Epidermal melanocyte (primary cell): ENCODE measurements around the gene CD55.

ENCODE experiments used
- DNase-seq: peaks from one replicate; pipeline ENCODE4 v3.0.0; 2011; ENCODE audit warnings: low spot score; ENCODE audit not compliant: insufficient read length

CD55 gene

DNA sequence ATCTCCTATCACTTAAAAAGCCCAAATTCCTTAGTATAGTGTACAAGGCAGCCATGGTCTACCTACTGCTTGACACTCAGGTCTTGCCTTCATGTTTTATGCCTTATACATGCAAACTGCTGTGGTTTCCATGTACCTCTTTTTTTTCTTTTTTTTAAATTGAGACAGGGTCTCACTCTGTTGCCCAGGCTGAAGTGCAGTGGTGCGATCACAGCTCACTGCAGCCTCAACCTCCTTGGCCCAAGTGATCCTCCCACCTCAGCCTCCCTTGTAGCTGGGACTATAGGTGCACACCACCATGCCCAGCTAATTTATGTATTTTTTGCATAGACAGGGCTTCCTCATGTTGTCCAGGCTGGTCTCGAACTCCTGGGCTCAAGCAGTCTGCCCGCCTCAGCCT is 8.0 kb downstream of the CD55 start:
- no peak for DNase-seq

DNA sequence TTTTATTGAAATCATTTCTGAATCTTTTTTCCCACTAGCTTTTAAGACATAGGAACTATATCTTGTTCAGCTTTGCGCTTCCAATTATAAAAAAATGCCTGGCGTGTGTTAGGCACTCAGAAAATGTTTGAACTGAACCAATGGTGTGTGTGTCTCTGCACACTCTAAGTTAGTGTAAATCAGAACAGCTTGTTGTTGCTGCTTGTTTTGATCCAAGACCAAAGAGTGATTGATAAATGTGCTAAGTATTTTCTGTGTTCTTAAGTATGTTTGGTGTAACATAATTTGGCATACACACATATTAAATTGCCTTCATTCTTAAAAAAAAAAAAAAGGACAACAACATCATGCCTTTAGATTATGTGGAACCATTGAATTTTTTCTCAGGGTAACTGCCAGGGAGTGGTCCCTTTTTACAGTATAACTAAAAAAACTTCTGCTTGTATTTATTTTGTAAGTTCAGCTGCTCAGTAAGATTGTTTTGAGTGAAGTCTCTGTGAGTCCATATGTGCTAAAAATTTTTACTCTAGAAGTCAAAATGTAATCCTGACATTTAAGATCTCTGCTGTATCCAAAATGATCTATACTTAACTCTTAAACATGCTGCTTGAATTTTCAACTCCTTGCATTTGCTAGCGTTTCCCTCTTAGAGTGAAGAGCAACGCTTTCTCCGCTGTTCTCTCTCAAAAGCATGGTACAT is 8.7 kb downstream of the CD55 start:
- no peak for DNase-seq

DNA sequence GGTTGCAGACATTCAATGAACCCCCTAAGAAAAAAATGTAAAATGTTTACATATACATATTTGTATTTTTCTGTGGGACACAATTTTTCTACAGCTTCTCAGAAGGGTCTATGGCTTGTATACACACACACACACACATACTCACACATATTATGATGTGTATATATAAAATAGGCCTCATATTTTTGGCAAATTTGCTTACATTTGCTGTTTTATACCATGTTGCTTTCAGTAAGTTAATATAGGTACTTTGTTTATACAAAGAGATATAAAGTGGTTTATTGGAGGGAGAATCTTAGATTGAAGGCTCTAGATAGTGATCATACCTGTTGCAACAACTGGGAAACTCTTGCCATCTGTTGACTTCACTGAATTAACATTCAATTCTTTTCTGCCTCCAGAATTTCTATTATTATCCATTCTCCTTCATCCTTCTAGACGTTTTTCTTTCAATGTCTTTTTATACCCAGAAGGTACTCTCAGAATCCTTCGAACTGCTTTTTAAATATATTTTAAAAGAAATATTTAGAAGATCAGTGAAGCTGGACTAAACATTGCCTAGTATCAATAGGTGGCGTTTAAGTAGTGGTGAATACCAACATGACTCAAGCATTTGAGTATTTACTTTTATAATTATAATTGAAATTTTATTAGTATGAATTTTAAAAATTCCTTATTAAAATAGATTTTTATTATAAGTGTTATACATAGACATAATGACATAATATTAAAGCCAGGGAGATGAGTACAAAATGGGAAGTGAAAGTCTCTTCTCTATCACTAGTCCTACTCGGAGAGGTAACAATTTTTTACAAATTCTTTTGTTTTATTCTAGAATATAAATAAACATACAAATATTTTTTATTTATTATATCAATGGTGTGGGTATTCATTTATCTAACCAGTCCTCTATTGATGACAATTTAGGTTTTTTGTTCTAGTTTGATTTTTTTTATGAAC is 10.2 kb downstream of the CD55 start:
- DNase-seq, result no peak

DNA sequence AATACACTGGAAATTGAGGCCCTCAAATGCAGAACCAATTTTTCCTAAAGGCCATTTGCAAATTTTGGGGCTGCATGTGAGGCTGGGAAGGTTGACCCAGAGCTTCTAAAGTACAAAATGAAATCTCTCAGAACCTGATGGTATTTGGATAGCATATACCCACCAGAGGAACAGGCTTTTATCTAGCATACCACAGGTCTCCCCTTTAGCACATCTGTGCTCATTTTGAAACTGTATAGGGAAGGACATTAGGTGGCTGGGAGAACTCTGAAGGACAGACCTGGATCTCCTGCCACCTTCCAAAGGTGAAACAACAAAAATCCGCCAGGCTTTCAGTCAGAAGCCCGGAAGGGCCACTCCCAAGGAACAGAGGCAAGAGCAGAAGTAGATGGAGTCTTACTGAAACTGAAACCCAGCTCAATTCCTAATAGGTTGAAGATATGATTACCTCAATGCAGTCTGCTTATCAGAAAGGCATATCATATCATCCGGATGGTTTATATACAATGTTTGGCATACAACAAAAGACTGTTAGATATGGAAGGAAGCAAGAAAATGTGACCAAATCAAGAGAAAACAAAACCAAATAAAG is 11.6 kb downstream of the CD55 start:
- DNase-seq, result no peak

DNA sequence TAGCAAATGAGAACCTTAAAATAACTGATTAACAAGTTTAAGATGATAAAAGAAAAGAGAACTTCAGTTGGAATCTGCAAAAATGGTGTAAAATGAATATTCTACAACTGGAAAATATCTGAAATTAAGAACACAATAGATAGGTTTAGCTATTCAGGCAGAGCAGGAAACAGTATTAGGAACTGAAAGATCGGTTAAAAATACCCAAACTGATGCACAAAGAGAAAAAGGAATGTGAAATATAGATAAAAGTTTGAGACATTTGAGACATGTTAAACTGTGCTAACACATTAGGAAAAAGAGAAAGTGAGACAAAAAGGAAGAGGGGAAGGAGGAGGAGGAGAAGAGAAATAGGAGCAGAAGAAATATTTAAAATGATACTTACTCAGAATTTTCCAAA is 12.1 kb downstream of the CD55 start:
- DNase-seq, result no peak

DNA sequence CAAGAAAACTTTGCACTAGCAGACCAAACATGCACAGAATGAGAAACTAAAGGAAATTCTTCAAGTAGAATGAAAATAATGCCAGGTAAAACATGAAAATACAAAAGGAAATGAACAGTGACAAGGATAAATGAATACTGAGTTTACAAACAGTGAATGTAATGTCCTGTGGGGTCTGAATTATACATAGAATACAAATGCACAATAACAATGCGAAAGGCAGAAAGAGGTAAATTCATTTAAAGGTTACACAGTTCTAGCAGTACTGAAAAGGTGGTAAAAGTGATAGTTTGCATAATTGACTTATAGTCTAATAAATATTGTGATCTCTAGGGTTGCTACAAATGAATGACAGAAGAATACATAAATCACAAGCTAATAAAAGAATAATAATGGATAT is 12.9 kb downstream of the CD55 start:
- DNase-seq, result no peak

DNA sequence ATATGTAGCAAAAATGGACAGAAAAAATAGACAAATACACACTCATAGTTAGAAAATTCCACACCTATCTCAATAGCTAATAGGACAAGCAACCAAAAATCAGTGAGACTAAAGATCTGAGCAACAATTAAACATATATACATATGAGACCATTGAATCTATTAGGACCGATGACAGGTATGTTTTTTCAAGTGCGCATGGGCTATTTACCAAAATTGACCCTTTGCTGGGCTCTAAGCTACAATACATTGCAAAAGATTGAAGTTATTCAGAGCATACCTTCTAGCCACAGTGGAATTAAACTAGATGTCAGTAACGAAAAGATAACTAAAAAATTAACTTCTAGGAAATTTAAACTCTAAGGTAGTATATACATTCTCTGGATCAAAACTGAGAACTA is 13.7 kb downstream of the CD55 start:
- DNase-seq, result no peak

DNA sequence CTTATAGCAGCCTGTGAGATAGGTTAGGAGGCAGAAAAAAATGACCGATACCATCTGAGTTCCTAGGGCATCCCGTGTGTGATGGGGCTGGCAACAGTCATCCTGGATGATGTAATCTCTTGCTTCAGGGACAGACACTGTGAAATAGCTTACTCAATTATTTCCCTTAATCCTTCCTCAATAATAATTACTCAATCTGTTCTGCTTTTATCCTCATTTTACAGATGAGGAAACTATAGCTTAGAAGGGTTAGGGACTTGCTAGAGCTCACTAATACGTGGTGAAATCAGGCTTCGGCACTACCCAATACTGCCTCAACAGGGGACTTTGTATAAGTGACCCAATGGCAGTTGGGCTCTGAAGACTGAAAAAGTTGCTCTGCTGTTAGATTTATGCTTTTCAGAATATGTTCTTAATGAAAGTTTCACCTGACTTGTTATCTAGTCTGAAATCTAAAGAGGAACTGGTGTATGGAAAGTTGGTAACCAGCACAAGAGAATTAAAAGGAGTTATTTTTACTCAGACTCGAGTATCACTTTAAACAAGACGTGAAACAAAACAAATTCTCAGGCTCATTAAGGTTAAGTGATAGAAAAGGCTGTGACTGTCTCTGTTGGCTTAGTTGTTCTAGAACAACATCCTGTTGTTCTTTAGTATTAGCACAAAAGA is 14.4 kb downstream of the CD55 start:
- no peak for DNase-seq

DNA sequence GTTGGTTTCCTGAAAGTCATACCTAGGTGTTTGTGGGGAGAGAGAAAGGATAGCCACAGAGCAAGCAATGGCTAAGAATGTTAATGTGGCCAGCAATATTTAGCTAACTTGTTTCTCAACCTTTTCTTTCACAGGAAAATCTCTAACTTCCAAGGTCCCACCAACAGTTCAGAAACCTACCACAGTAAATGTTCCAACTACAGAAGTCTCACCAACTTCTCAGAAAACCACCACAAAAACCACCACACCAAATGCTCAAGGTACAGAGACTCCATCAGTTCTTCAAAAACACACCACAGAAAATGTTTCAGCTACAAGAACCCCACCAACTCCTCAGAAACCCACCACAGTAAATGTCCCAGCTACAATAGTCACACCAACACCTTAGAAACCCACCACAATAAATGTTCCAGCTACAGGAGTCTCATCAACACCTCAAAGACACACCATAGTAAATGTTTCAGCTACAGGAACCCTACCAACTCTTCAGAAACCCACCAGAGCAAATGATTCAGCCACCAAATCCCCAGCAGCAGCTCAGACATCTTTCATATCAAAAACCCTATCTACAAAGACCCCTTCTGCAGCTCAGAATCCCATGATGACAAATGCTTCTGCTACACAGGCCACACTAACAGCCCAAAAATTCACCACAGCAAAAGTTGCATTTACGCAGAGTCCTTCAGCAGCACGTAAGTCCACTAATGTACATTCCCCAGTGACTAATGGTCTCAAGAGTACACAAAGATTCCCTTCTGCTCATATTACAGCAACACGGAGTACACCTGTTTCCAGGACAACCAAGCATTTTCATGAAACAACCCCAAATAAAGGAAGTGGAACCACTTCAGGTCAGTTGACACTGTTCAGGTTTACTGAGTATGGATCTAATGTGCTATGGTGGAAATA is 15.3 kb downstream of the CD55 start:
- DNase-seq, result no peak

DNA sequence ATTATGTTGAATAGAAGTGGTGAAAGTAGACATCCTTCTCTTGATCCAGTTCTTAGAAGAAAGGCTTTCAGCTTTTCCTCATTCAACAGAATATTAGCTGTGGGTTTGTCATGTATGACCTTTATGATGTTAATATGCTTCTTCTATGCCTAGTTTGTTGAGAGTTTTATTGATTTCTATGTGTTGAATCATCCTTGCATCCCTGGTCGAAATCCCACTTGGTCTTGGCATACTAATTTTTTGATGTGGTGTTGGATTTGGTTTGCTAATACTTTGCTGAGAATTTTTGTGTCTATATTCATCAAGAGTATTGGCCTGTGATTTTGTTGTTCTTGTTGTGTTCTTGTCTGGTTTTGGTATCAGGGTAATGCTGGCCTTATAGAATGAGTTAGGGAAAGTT is 20.9 kb downstream of the CD55 start:
- no peak for DNase-seq

DNA sequence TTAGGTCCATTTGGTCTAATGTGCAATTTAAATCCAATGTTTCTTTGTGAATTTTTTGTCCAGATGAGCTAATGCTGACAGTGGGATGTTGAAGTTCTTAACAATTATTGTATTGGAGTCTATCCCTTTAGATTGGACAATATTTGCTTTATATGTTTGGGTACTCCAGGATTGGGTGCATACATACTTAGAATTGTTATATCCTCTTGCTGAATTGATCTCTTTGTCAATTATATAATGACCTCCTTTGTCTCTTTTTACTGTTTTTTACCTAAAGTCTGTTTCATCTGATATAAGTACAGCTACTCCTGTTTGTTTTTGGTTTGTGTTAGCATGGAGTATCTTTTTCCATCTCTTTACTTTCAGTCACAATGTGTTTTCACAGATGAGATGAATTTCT is 22.2 kb downstream of the CD55 start:
- no peak for DNase-seq

DNA sequence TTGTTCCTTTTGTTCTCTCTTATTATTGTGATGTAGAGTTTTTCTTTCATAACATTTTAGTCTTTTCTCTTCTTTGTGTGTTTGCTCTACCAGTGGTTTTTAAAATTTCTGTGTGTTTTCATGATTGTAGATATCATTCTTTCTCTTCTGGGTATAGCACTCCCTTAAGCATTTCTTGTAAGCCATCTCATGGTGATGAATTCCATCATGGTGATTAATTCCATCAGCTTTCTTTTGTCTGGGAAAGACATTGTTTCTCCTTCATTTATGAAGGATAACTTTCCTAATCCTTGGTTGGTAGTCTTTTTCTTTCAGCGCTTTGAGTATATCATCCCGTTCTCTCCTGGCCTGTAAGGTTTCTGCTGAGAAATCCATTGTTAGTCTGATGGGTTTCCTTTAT is 22.7 kb downstream of the CD55 start:
- no peak for DNase-seq

DNA sequence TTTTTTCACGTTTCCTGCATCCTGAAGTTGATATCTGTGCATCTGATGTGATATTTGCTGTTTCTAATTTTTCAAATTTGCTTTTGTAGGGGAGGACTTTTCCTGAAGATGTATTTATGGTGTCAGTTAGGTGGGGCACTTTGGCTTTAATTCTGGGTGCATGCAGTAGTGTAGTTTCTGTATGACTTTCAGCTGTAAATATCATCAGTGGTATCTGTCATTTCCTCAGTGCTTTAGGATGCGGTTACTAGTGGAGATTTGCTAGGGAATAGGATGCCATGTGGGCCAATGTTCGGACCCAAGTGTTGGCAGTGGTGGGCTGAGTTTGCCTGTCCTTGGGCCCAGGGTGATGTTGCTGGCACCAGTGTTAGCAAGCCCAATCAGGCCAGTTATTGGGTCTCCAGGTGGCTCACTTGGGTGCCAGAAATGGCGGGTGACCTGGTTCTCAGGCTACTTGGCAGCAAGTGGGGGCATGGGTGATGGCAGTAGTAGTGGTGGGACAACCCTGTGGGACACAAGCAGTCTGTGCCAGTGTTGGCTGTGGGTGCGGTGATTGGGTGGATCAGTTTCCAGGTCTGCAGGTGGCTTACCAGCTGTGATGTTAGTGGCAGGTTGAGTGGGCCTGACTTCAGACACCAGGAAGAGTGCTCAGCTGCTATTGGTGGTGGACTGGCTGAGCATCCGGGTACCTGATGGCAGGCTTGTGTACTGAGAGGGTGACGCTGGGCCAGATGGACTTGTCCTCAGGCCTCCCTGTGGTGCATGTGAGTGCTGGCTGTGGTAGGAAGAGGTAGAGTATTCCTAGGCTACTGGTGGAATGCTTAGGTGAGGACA is 24.4 kb downstream of the CD55 start:
- no peak for DNase-seq

DNA sequence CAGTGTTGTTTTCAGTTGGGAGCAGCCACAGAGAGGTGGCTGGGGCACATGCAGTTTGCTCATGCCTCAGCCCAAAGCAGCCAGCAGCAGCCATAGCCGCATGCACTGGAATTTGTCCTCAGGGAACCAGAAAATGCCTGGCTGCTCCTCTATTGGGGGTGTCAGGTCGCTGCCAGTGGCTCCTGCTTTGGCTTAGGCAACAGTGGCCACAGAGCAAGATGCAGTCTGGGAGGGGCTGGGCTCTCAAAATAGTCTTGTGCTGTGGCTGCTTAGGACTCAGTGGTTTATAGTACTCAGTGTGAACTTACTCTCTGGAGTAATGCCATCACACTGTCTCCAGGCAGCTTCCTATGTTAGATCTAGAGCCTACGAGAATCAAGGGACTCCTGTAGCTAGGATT is 25.0 kb downstream of the CD55 start:
- no peak for DNase-seq

DNA sequence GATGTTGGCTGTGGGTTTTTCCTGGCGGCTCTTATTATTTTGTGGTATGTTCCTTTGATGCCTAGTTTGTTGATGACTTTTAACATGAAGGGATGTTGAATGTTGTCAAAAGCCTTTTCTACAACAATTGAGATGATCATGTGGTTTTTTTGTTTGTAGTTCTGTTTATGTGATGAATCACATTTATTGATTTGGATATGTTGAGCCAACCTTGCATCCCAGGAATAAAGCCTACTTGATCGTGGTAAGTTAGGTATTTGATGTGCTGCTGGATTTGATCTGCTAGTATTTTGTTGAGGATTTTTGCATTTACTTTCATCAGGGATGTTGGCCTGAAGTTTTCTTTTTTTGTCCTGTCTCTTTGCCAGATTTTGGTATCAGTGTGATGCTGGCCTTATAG is 28.5 kb downstream of the CD55 start:
- DNase-seq, result no peak

DNA sequence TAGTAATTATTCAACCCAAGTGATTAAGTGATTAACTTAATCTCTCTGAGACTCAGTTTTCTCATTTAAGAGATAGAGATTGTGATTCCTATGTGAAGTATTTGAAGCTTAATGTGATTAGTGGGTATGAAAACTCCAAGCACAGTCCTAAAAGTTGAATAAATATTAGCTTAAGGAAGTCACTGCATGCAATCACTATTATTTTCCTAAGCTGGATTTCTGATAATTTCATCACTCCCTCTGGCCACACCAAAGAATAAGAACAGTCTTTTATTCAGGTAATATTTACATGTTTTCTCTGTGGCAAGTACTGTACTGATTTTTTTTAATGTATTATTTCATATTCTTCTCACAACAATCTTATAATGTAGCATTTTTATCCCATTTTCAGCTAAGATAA is 31.1 kb downstream of the CD55 start:
- DNase-seq, result no peak

DNA sequence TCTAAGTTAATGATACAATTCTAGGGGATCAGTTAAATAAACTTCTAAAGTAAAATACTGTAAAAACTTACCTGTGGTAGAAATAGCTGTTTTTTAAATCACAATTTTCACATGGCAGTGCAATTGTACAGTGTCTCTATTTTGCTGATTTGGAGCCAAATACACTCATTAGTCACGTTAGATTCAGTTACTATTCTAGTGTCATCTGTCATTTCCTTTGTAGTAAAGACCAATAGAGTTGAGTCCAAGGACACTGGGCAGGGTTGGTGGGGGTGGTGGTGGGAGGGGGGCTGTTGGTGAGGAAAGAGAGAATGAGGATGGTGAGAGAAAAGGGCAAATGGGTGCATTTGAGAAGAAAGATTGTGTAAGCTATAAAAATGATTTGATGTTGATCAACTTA is 33.6 kb downstream of the CD55 start:
- no peak for DNase-seq

DNA sequence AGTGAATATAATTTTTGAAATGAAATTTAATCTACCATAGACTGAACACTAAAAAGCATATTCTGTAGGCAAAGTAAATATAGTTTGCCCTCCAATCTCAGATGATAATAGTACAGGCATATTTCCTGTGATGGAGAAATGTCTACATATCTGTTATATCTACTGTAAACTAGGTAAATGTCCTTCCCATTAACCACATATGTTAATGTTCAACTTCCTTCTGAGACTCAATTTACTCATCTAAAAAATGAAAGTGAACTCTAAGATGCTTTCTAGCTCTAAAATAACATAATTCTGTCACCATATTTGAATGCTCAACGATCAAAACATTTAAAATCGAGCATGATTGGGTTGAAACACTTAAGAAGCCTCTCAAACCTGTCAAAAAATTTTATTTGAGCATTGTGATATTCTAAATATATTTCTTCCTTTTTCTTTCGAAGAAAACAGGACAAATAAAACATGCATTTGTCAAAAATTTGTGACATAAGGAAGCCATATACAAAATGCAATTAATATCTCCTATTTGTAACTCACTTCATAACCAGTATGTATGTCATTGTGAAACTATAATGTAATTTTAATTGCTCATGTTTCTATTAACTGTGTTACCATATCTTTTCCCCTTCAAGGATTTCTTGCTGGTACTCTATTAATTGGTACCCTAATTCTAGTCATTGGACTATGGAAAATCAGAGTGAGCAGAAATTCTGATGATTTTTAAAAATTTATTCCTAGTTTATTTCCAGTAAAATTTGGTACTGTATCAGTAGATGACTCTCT is 34.2 kb downstream of the CD55 start:
- DNase-seq, result no peak

DNA sequence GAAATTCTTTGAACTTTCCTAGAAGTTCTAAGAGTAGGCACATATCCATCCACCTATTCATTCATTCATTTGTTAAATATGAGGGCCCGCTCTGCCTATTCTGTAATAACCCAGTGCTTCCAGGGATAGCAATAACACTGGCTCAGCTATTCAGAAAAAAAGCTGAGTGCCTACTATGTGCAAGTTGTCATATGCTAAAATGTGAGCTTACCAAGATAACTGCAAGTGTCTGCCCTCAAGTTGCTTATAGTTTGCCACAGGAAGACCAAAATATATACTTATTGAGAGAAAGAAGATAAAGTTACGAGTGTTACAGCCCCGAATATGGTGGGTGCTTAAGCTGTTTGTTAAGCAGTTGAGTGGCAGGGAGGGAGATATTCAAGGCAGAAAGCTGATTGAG is 39.6 kb downstream of the CD55 start:
- DNase-seq, result no peak
